Common myeloid progenitor, CD34-positive (primary cell): ENCODE measurements around the gene MEX3A.
"Not testable (repeated sequence)": the region's sequence is repeated elsewhere in the genome, so short reads cannot be mapped to it uniquely, and the experiment has no call there.

ENCODE experiments used
- CTCF ChIA-PET: fragments of 350-600 bp; sonication (Branson Sonifier 250); formaldehyde crosslinking; loops from one replicate; lab custom pipeline; 2021; ENCODE audit warnings: antibody characterized with exemption; lab: Charles Lee
- POLR2A ChIA-PET: fragments of 350-600 bp; sonication (Branson Sonifier 250); formaldehyde crosslinking; loops from one replicate; lab custom pipeline; 2021; ENCODE audit warnings: antibody characterized with exemption; lab: Charles Lee
- DNase-seq, 3 donors: peaks; one replicate each; pipeline versions ENCODE4 v3.0.0 to v3.0.0-alpha.2; 2013
- H3K27ac ChIP-seq, 2 experiments: 1 replicate in 1 of 2; 2 replicates in 1 of 2; pipeline ENCODE4 v1.7.0; 2013; ENCODE audit warnings: inconsistent platforms in 2 of 2, low read length in 2 of 2, mild to moderate bottlenecking in 2 of 2, low read depth in 1 of 2, moderate library complexity in 1 of 2; ENCODE audit not compliant: severe bottlenecking in 2 of 2, insufficient read depth in 1 of 2, poor library complexity in 1 of 2
- H3K27me3 ChIP-seq, 5 experiments: replicated peaks in 2 of 5; 1 replicate in 3 of 5; 2 replicates in 2 of 5; pipeline versions ENCODE4 v1.6.1 to v1.7.0; 2013; ENCODE audit warnings: low read length in 4 of 5, mild to moderate bottlenecking in 2 of 5, moderate library complexity in 2 of 5, inconsistent platforms in 1 of 5; ENCODE audit not compliant: insufficient read depth in 5 of 5, control insufficient read depth in 4 of 5
- H3K36me3 ChIP-seq, 4 experiments: 1 replicate in 2 of 4; 2 replicates in 2 of 4; pipeline versions ENCODE4 v1.6.1 to v1.7.0; 2013; ENCODE audit warnings: low read length in 3 of 4, control low read depth in 1 of 4, mild to moderate bottlenecking in 1 of 4; ENCODE audit not compliant: control insufficient read depth in 4 of 4, insufficient read depth in 4 of 4
- H3K4me1 ChIP-seq, 4 experiments: 1 replicate in 3 of 4; 2 replicates in 1 of 4; pipeline versions ENCODE4 v1.6.1 to v1.7.1; 2013; ENCODE audit warnings: low read length in 3 of 4, mild to moderate bottlenecking in 3 of 4, control low read depth in 1 of 4, inconsistent platforms in 1 of 4, moderate library complexity in 1 of 4; ENCODE audit not compliant: control insufficient read depth in 4 of 4, insufficient read depth in 4 of 4; ENCODE audit errors: control extremely low read depth in 1 of 4
- H3K4me3 ChIP-seq, 7 experiments: 1 replicate in 4 of 7; 2 replicates in 3 of 7; pipeline versions ENCODE4 v1.5.1 to v1.7.0; 2013; ENCODE audit warnings: mild to moderate bottlenecking in 7 of 7, low read length in 6 of 7, moderate library complexity in 6 of 7, inconsistent platforms in 2 of 7, low read depth in 2 of 7, control low read depth in 1 of 7; ENCODE audit not compliant: insufficient read depth in 4 of 7, control insufficient read depth in 1 of 7; ENCODE audit errors: extremely low read depth in 1 of 7
- H3K9me3 ChIP-seq, 5 experiments: 1 replicate in 4 of 5; 2 replicates in 1 of 5; pipeline versions ENCODE4 v1.6.1 to v1.7.1; 2013; ENCODE audit warnings: low read length in 4 of 5, mild to moderate bottlenecking in 2 of 5, inconsistent platforms in 1 of 5, low read depth in 1 of 5, moderate library complexity in 1 of 5; ENCODE audit not compliant: control insufficient read depth in 4 of 5, insufficient read depth in 2 of 5; ENCODE audit errors: control extremely low read depth in 1 of 5
- WGBS: methylation state at CpG from one replicate; pipeline ENCODE4 v1.1.5; 2013; ENCODE audit not compliant: insufficient coverage; 5-methylcytosine and 5-hydroxymethylcytosine counted together

MEX3A gene

GRCh38 chr1:156126630-156127534, 44.6 kb upstream of the MEX3A start:
- peak overlapping the region in 6 of 7 experiments; percentile 8 to 61 (median 45) for H3K4me3 ChIP-seq
- DNase-seq = peak; percentile 94 to 97 (median 97)
- H3K4me1 ChIP-seq = peaks cover 5 to 78% (median 71%) of the 10 kb centered on the region in 4 experiments
- H3K27me3 ChIP-seq = no peaks in the 10 kb centered on the region
- peaks cover 0 to 9% (median 2%) of the 10 kb centered on the region in 4 experiments for H3K36me3 ChIP-seq
- H3K9me3 ChIP-seq = no peaks in the 10 kb centered on the region
- WGBS = 50% methylated on average over 13 of the region's 15 CpGs
- peak overlapping the region; percentile 89 to 92 for H3K27ac ChIP-seq
- ChIA-PET CTCF (interaction anchor here (0.8 to 33.0 kb wide), 8 partner anchors 10 to 192 kb away, joined by 3 to 1191 read pairs (median 11); partner anchors contain the start of genes LMNA and MEX3A), POLR2A (interaction anchor here (0.6 to 2.0 kb wide), 11 partner anchors 8 to 86 kb away, joined by 3 to 16 read pairs (median 4); partner anchors contain the start of genes LMNA and PMF1)

- CTCF ChIA-PET = interaction anchor here (0.6 to 33.0 kb wide), 4 partner anchors 9 to 193 kb away, joined by 3 to 1191 read pairs (median 62); partner anchors contain the start of genes LMNA and MEX3A
- peaks cover 0 to 4% (median 2%) of the 10 kb centered on the region in 4 experiments for H3K36me3 ChIP-seq
- no peaks in the 10 kb centered on the region for H3K9me3 ChIP-seq
- peak overlapping the region in 5 of 7 experiments; percentile 8 to 61 (median 50) for H3K4me3 ChIP-seq
- 9% methylated on average over 9 of the region's 11 CpGs for WGBS
- H3K27ac ChIP-seq = peak overlapping the region; percentile 89 to 92
- peak; percentile 92 to 97 (median 96) for DNase-seq
- H3K27me3 ChIP-seq = peaks cover 0 to 4% (median 0%) of the 10 kb centered on the region in 5 experiments
- peaks cover 5 to 78% (median 71%) of the 10 kb centered on the region in 4 experiments for H3K4me1 ChIP-seq
- POLR2A ChIA-PET = interaction anchor here (0.6 to 2.0 kb wide), 8 partner anchors 11 to 125 kb away, joined by 3 to 16 read pairs (median 4); partner anchors contain the start of gene LMNA
Measured at GRCh38 chr1:156126043-156126629, 43.9 kb upstream of the MEX3A start.

GRCh38 chr1:156125544-156125943, 43.3 kb upstream of the MEX3A start:
- ChIA-PET POLR2A (interaction anchor here (0.6 to 2.0 kb wide), 7 partner anchors 11 to 124 kb away, joined by 3 to 16 read pairs (median 4); partner anchors contain the start of gene LMNA), CTCF (interaction anchor here (0.6 to 33.0 kb wide), 4 partner anchors 9 to 75 kb away, joined by 3 to 1191 read pairs (median 59); partner anchors contain the start of genes LMNA and MEX3A)
- H3K4me3 ChIP-seq = peak overlapping the region in 2 of 7 experiments; percentile 10 to 61
- peak overlapping the region in 1 of 2 experiments; percentile 92 for H3K27ac ChIP-seq
- H3K9me3 ChIP-seq, H3K36me3 ChIP-seq, H3K27me3 ChIP-seq, DNase-seq: not testable (repeated sequence)
- WGBS = 96% methylated on average over 7 of the region's 10 CpGs
- peaks cover 5 to 78% (median 71%) of the 10 kb centered on the region in 4 experiments for H3K4me1 ChIP-seq

GRCh38 chr1:156124557-156125483, 42.6 kb upstream of the MEX3A start:
- H3K27me3 ChIP-seq = peaks cover 0 to 4% (median 0%) of the 10 kb centered on the region in 5 experiments
- peak in 2 of 3 donors; percentile 47 to 61 for DNase-seq
- peaks cover 7 to 79% (median 73%) of the 10 kb centered on the region in 4 experiments for H3K4me1 ChIP-seq
- H3K36me3 ChIP-seq = no peaks in the 10 kb centered on the region
- ChIA-PET CTCF (interaction anchor here (0.6 to 33.0 kb wide), 3 partner anchors 8 to 29 kb away, joined by 3 to 1191 read pairs (median 115); partner anchors contain the start of genes LMNA and MEX3A), POLR2A (interaction anchor here (1.4 to 1.6 kb wide), 2 partner anchors 10 kb away, joined by 8 read pairs; partner anchors contain the start of gene LMNA)
- H3K9me3 ChIP-seq = no peaks in the 10 kb centered on the region
- 84% methylated on average over 15 of the region's 17 CpGs for WGBS
- peak overlapping the region in 1 of 7 experiments; percentile 17 for H3K4me3 ChIP-seq
- peak overlapping the region in 1 of 2 experiments; percentile 58 for H3K27ac ChIP-seq

- 23% methylated on average over 14 of the region's 14 CpGs for WGBS
- H3K4me3 ChIP-seq = peak overlapping the region in 3 of 7 experiments; percentile 2 to 58 (median 36)
- CTCF ChIA-PET = interaction anchor here (0.9 to 33.0 kb wide), 4 partner anchors 11 to 28 kb away, joined by 3 to 1191 read pairs (median 8); partner anchors contain the start of gene MEX3A
- H3K27ac ChIP-seq = peak overlapping the region in 1 of 2 experiments; percentile 79
- DNase-seq = peak; percentile 81 to 90 (median 88)
- H3K27me3 ChIP-seq = peaks cover 0 to 7% (median 0%) of the 10 kb centered on the region in 5 experiments
- H3K36me3 ChIP-seq = peaks cover 0 to 1% (median 0%) of the 10 kb centered on the region in 4 experiments
- no peaks in the 10 kb centered on the region for H3K9me3 ChIP-seq
- H3K4me1 ChIP-seq = peaks cover 7 to 73% (median 72%) of the 10 kb centered on the region in 4 experiments
- POLR2A ChIA-PET = interaction anchor here (0.5 to 2.5 kb wide), 3 partner anchors 9 to 26 kb away, joined by 3 to 11 read pairs (median 8); partner anchors contain the start of gene LMNA
Measured at GRCh38 chr1:156123356-156124196, 41.3 kb upstream of the MEX3A start.
